Hepatocyte (in vitro differentiated cells): ENCODE measurements around the gene MIPOL1. TPM values are rescaled to one million over a fixed set of nuclear protein-coding genes. Genes with fewer than 3 reads are reported as not detected.
"Not testable (repeated sequence)": the region's sequence is repeated elsewhere in the genome, so short reads cannot be mapped to it uniquely, and the experiment has no call there.

Source experiments
- DNase-seq: peaks from one replicate; pipeline ENCODE4 v3.0.0-alpha.2; 2016; ENCODE audit warnings: low spot score
- H2AFZ ChIP-seq: fragments of 200-600 bp; sonication (generic); 2 replicates; pipeline ENCODE4 v1.6.0; 2016; ENCODE audit warnings: antibody characterized with exemption, mild to moderate bottlenecking
- H3K27ac ChIP-seq: fragments of 200-600 bp; sonication (generic); 2 replicates; pipeline ENCODE4 v1.5.1; 2016; ENCODE audit warnings: mild to moderate bottlenecking
- H3K27me3 ChIP-seq: fragments of 200-600 bp; sonication (generic); 2 replicates; pipeline ENCODE4 v1.6.1; 2016
- H3K36me3 ChIP-seq: fragments of 200-600 bp; sonication (generic); replicated peaks from 2 replicates; pipeline ENCODE4 v1.5.1; 2016; ENCODE audit warnings: low read depth; ENCODE audit not compliant: insufficient read depth
- H3K4me1 ChIP-seq: fragments of 200-600 bp; sonication (generic); 2 replicates; pipeline ENCODE4 v1.5.1; 2016; ENCODE audit warnings: mild to moderate bottlenecking, moderate library complexity; ENCODE audit not compliant: insufficient read depth
- H3K4me2 ChIP-seq: fragments of 200-600 bp; sonication (generic); 2 replicates; pipeline ENCODE4 v1.6.0; 2016
- H3K4me3 ChIP-seq: fragments of 200-600 bp; sonication (generic); 2 replicates; pipeline ENCODE4 v1.5.1; 2016; ENCODE audit warnings: mild to moderate bottlenecking
- H3K79me2 ChIP-seq: fragments of 200-600 bp; sonication (generic); 2 replicates; pipeline ENCODE4 v1.6.0; 2017; ENCODE audit warnings: mild to moderate bottlenecking
- H3K9me2 ChIP-seq: fragments of 200-600 bp; sonication (generic); replicated peaks from 2 replicates; pipeline ENCODE4 v1.6.0; 2017; ENCODE audit warnings: mild to moderate bottlenecking; ENCODE audit not compliant: insufficient read depth
- H3K9me3 ChIP-seq: fragments of 200-600 bp; sonication (generic); 2 replicates; pipeline ENCODE4 v1.5.1; 2016; ENCODE audit warnings: low read depth, mild to moderate bottlenecking
- H4K20me1 ChIP-seq: fragments of 200-600 bp; sonication (generic); 2 replicates; pipeline ENCODE4 v1.6.0; 2016; ENCODE audit warnings: mild to moderate bottlenecking; ENCODE audit not compliant: insufficient read depth, poor library complexity, severe bottlenecking
- EZH2 ChIP-seq: fragments of 200-600 bp; sonication (generic); IDR thresholded peaks from 2 replicates; pipeline ENCODE4 v1.6.1; 2016; ENCODE audit warnings: antibody characterized with exemption, mild to moderate bottlenecking, borderline replicate concordance
- EZH2phosphoT487 ChIP-seq: fragments of 200-600 bp; sonication (generic); IDR thresholded peaks from one replicate; pipeline ENCODE4 v1.6.1; 2018; ENCODE audit warnings: antibody characterized with exemption, mild to moderate bottlenecking, low read depth, moderate library complexity; ENCODE audit not compliant: unreplicated experiment, severe bottlenecking
- whole genome bisulfite sequencing: methylation state at CpG from one replicate; pipeline ENCODE4 v1.1.6; 2016; ENCODE audit warnings: low lambda C conversion rate; ENCODE audit errors: missing lambda C conversion rate; 5-methylcytosine and 5-hydroxymethylcytosine counted together
- polyA plus RNA-seq: library from polyadenylated mRNA; unstranded; fragments of >200 nt; fragmentation: Nextera tagmentation; extraction: Ambion mirVana; gene quantifications from 2 replicates; pipeline ENCODE4 v1.2.1, GENCODE V29; 2016
- total RNA-seq: library from RNA; depleted of rRNA; stranded (reverse); fragments of >200 nt; gene quantifications from 2 replicates; pipeline ENCODE4 v1.2.3, GENCODE V29; 2014
- TF ChIP-seq, protein P1 (sequence below): fragments of 200-600 bp; sonication (generic); IDR thresholded peaks from 2 replicates; pipeline ENCODE4 v1.5.1; 2016; ENCODE audit warnings: antibody characterized with exemption, mild to moderate bottlenecking; ENCODE audit not compliant: poor library complexity

The MIPOL1 gene
- total and polyA plus RNA-seq, 2 experiments from 2014 or later = 2.6 to 16.6 TPM

- H3K36me3 ChIP-seq = no peaks in the 10 kb centered on the region
- WGBS = 94% methylated on average over 1 of the region's 1 CpG
- H4K20me1 ChIP-seq = no peaks in the 10 kb centered on the region
- TF ChIP-seq, protein P1, sequence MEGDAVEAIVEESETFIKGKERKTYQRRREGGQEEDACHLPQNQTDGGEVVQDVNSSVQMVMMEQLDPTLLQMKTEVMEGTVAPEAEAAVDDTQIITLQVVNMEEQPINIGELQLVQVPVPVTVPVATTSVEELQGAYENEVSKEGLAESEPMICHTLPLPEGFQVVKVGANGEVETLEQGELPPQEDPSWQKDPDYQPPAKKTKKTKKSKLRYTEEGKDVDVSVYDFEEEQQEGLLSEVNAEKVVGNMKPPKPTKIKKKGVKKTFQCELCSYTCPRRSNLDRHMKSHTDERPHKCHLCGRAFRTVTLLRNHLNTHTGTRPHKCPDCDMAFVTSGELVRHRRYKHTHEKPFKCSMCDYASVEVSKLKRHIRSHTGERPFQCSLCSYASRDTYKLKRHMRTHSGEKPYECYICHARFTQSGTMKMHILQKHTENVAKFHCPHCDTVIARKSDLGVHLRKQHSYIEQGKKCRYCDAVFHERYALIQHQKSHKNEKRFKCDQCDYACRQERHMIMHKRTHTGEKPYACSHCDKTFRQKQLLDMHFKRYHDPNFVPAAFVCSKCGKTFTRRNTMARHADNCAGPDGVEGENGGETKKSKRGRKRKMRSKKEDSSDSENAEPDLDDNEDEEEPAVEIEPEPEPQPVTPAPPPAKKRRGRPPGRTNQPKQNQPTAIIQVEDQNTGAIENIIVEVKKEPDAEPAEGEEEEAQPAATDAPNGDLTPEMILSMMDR = no peak
- TF ChIP-seq EZH2phosphoT487 (no peak), EZH2 (no peak)
- no peak for DNase-seq
- no peaks in the 10 kb centered on the region for H3K79me2 ChIP-seq
- no peak overlapping the region for H2AFZ ChIP-seq
- H3K9me3 ChIP-seq = peaks cover 4% of the 10 kb centered on the region
- no peak overlapping the region for H3K4me2 ChIP-seq
- no peak overlapping the region for H3K27ac ChIP-seq
- no peaks in the 10 kb centered on the region for H3K9me2 ChIP-seq
- no peak overlapping the region for H3K4me3 ChIP-seq
- no peaks in the 10 kb centered on the region for H3K27me3 ChIP-seq
- peaks cover 4% of the 10 kb centered on the region for H3K4me1 ChIP-seq
Observed at GRCh38 chr14:37553935-37554550, 356.3 kb downstream of the MIPOL1 start.

- no CpG with 5 or more reads among the region's 33 CpGs for WGBS
- H3K79me2 ChIP-seq = peaks cover 13% of the 10 kb centered on the region
- H3K27ac ChIP-seq, H3K4me2 ChIP-seq, H3K27me3 ChIP-seq, H3K36me3 ChIP-seq, DNase-seq, H3K4me1 ChIP-seq, H2AFZ ChIP-seq, H3K9me3 ChIP-seq, H3K4me3 ChIP-seq, H4K20me1 ChIP-seq, H3K9me2 ChIP-seq: not testable (repeated sequence)
Observed at GRCh38 chr14:37555596-37555995, 357.9 kb downstream of the MIPOL1 start.

DNA sequence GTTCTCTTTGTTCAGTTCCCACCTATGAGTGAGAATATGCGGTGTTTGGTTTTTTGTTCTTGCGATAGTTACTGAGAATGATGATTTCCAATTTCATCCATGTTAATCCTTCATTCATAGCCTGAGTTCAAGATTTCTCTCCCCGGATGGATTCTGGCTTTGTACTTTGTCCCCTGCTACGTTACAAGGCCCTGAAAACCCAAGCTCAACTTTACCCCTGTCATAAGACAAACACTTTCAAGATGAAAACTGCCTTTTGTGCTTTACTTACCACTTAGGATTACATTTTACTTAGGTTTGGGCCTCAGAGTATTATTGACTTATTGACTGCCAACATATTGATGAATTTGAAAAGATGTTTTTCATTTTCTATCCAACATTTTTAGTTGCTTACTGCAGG is 361.0 kb downstream of the MIPOL1 start:
- no peaks in the 10 kb centered on the region for H3K9me2 ChIP-seq
- H3K9me3 ChIP-seq = peaks cover 4% of the 10 kb centered on the region
- H3K4me1 ChIP-seq = peaks cover 9% of the 10 kb centered on the region
- TF ChIP-seq, protein P1 = no peak
- TF ChIP-seq EZH2phosphoT487 (no peak), EZH2 (no peak)
- no peaks in the 10 kb centered on the region for H4K20me1 ChIP-seq
- H3K27ac ChIP-seq = no peak overlapping the region
- no peak for DNase-seq
- no peak overlapping the region for H2AFZ ChIP-seq
- no peak overlapping the region for H3K4me3 ChIP-seq
- peaks cover 20% of the 10 kb centered on the region for H3K79me2 ChIP-seq
- H3K36me3 ChIP-seq = no peaks in the 10 kb centered on the region
- 83% methylated on average over 4 of the region's 4 CpGs for WGBS
- H3K27me3 ChIP-seq = no peaks in the 10 kb centered on the region
- H3K4me2 ChIP-seq = peak overlapping the region; percentile 0

GRCh38 chr14:37559386-37559785 is 361.6 kb downstream of the MIPOL1 start:
- H3K9me3 ChIP-seq = peaks cover 4% of the 10 kb centered on the region
- TF ChIP-seq, protein P1 = no peak
- TF ChIP-seq EZH2phosphoT487 (no peak), EZH2 (no peak)
- H3K27ac ChIP-seq = no peak overlapping the region
- 72% methylated on average over 6 of the region's 6 CpGs for WGBS
- H3K4me2 ChIP-seq = peak overlapping the region; percentile 0
- DNase-seq = no peak
- H3K79me2 ChIP-seq = peaks cover 27% of the 10 kb centered on the region
- peaks cover 9% of the 10 kb centered on the region for H3K4me1 ChIP-seq
- no peak overlapping the region for H3K4me3 ChIP-seq
- H3K36me3 ChIP-seq = no peaks in the 10 kb centered on the region
- no peaks in the 10 kb centered on the region for H3K9me2 ChIP-seq
- no peak overlapping the region for H2AFZ ChIP-seq
- H3K27me3 ChIP-seq = no peaks in the 10 kb centered on the region
- no peaks in the 10 kb centered on the region for H4K20me1 ChIP-seq
